Small intestine (tissue), 7 donors: Measurements from ENCODE around the gene WDR7. TPM values are rescaled to one million over a fixed set of nuclear protein-coding genes. Genes with fewer than 3 reads are reported as not detected.

Experiments
- DNase-seq, 2 donors: peaks; one replicate each; pipeline versions ENCODE4 v3.0.0 to v3.0.0-alpha.2; 2013
- FAIRE-seq: peaks from 2 replicates; lab custom pipeline; 2012; peaks lifted over from hg19 to GRCh38; lab: Jason Lieb, UNC
- H3K27ac ChIP-seq, 3 donors: one replicate each; pipeline ENCODE4 v1.5.1; 2013; ENCODE audit warnings: low read length in 2 of 3, mild to moderate bottlenecking in 2 of 3, control low read depth in 1 of 3, inconsistent platforms in 1 of 3, low read depth in 1 of 3, moderate library complexity in 1 of 3
- H3K27me3 ChIP-seq, 3 donors: one replicate each; pipeline ENCODE4 v1.6.1; 2013; ENCODE audit warnings: low read length in 3 of 3, inconsistent platforms in 1 of 3; ENCODE audit not compliant: control insufficient read depth in 3 of 3, insufficient read depth in 3 of 3
- H3K36me3 ChIP-seq, 3 donors: one replicate each; pipeline ENCODE4 v1.6.1; 2013; ENCODE audit warnings: low read length in 3 of 3, inconsistent platforms in 1 of 3, low read depth in 1 of 3, mild to moderate bottlenecking in 1 of 3, moderate library complexity in 1 of 3; ENCODE audit not compliant: control insufficient read depth in 3 of 3, insufficient read depth in 2 of 3
- H3K4me1 ChIP-seq, 3 donors: one replicate each; pipeline ENCODE4 v1.6.1; 2013; ENCODE audit warnings: low read length in 2 of 3, inconsistent platforms in 1 of 3, low read depth in 1 of 3, mild to moderate bottlenecking in 1 of 3, moderate library complexity in 1 of 3; ENCODE audit not compliant: control insufficient read depth in 3 of 3, insufficient read depth in 2 of 3
- H3K4me3 ChIP-seq, 3 donors: one replicate each; pipeline ENCODE4 v1.5.1; 2013; ENCODE audit warnings: low read length in 3 of 3, control low read depth in 1 of 3, inconsistent platforms in 1 of 3, low read depth in 1 of 3, mild to moderate bottlenecking in 1 of 3, moderate library complexity in 1 of 3
- H3K9me3 ChIP-seq, 2 donors: one replicate each; pipeline ENCODE4 v1.6.1; 2013; ENCODE audit warnings: low read depth in 1 of 2, low read length in 1 of 2; ENCODE audit not compliant: control insufficient read depth in 2 of 2, insufficient read depth in 1 of 2
- WGBS, 3 donors: extraction: QIAGEN DNeasy Blood & Tissue Kit; methylation state at CpG; one replicate each; pipeline ENCODE4 v1.1.7; 2013; 5-methylcytosine and 5-hydroxymethylcytosine counted together
- polyA plus RNA-seq, 4 donors: library from polyadenylated mRNA; stranded (reverse) in 3 of 4; unstranded in 1 of 4; fragments of 200-250 nt in 3 of 4; fragments of 120-200 nt in 1 of 4; gene quantifications; one replicate each; pipeline versions ENCODE4 v1.2.1 to v1.2.3, GENCODE V29; 2013
- donor health status: healthy with polysubstance abuse.
- donor health status: control.
- donor health status: control.
- donor health status: Bipolar disorder and iron deficiency.
- donor health status: healthy.

Gene WDR7
- polyA plus RNA-seq, 4 donors, result 3.1 to 7.8 (median 4.9) TPM

- Histone ChIP-seq H3K9me3 (no peaks in the 10 kb centered on the region), H3K4me3 (no peak overlapping the region), H3K27me3 (no peaks in the 10 kb centered on the region), H3K4me1 (no peaks in the 10 kb centered on the region), H3K36me3 (no peaks in the 10 kb centered on the region), H3K27ac (no peak overlapping the region)
- DNase-seq (no peak), FAIRE-seq (no peak)
- WGBS, 3 donors, result 68 to 95% (median 90%) methylated on average over 1 of the region's 1 CpG
These were observed 240.7 kb downstream of the WDR7 start for GRCh38 chr18:56891870-56892269.

- Histone ChIP-seq H3K27ac (no peak overlapping the region), H3K9me3 (no peaks in the 10 kb centered on the region), H3K36me3 (no peaks in the 10 kb centered on the region), H3K4me1 (no peaks in the 10 kb centered on the region), H3K4me3 (no peak overlapping the region), H3K27me3 (no peaks in the 10 kb centered on the region)
- WGBS, 3 donors, result 47 to 51% (median 49%) methylated on average over 2 of the region's 2 CpGs
- DNase-seq (no peak), FAIRE-seq (no peak)
These were observed 246.0 kb downstream of the WDR7 start for GRCh38 chr18:56897122-56897521.

- no peaks in the 10 kb centered on the region for H3K9me3 ChIP-seq
- H3K27ac ChIP-seq, result no peak overlapping the region
- 95 to 98% (median 96%) methylated on average over 1 of the region's 1 CpG for WGBS, 3 donors
- H3K36me3 ChIP-seq, result no peaks in the 10 kb centered on the region
- peaks cover 0 to 3% (median 0%) of the 10 kb centered on the region in 3 donors for H3K4me1 ChIP-seq
- DNase-seq, result no peak
- no peak for FAIRE-seq
- H3K27me3 ChIP-seq, result no peaks in the 10 kb centered on the region
- no peak overlapping the region for H3K4me3 ChIP-seq
These were observed 248.5 kb downstream of the WDR7 start for GRCh38 chr18:56899660-56900059.

GRCh38 chr18:56900195-56901094 lies 249.3 kb downstream of the WDR7 start:
- no peak overlapping the region for H3K27ac ChIP-seq
- H3K27me3 ChIP-seq, result no peaks in the 10 kb centered on the region
- H3K4me3 ChIP-seq, result no peak overlapping the region
- 86 to 87% (median 86%) methylated on average over 7 of the region's 7 CpGs for WGBS, 3 donors
- no peaks in the 10 kb centered on the region for H3K9me3 ChIP-seq
- DNase-seq (no peak), FAIRE-seq (no peak)
- peaks cover 0 to 3% (median 0%) of the 10 kb centered on the region in 3 donors for H3K4me1 ChIP-seq
- H3K36me3 ChIP-seq, result no peaks in the 10 kb centered on the region

GRCh38 chr18:56901919-56902318 lies 250.8 kb downstream of the WDR7 start:
- Histone ChIP-seq H3K4me3 (no peak overlapping the region), H3K4me1 (peaks cover 0 to 3% (median 0%) of the 10 kb centered on the region in 3 donors), H3K9me3 (no peaks in the 10 kb centered on the region), H3K27ac (no peak overlapping the region), H3K27me3 (no peaks in the 10 kb centered on the region), H3K36me3 (no peaks in the 10 kb centered on the region)
- FAIRE-seq, result no peak
- DNase-seq, result no peak
- 73 to 96% (median 91%) methylated on average over 2 of the region's 2 CpGs for WGBS, 3 donors

GRCh38 chr18:56902653-56903052 lies 251.5 kb downstream of the WDR7 start:
- no peaks in the 10 kb centered on the region for H3K27me3 ChIP-seq
- no peaks in the 10 kb centered on the region for H3K9me3 ChIP-seq
- H3K36me3 ChIP-seq, result no peaks in the 10 kb centered on the region
- H3K4me1 ChIP-seq, result peaks cover 0 to 3% (median 0%) of the 10 kb centered on the region in 3 donors
- 20 to 62% (median 37%) methylated on average over 3 of the region's 3 CpGs for WGBS, 3 donors
- no peak overlapping the region for H3K4me3 ChIP-seq
- FAIRE-seq (peak; percentile 10), DNase-seq (peak; percentile 69 to 71)
- peak overlapping the region in 2 of 3 donors; percentile 4 to 38 for H3K27ac ChIP-seq

- 74 to 89% (median 85%) methylated on average over 2 of the region's 2 CpGs for WGBS, 3 donors
- no peaks in the 10 kb centered on the region for H3K27me3 ChIP-seq
- DNase-seq (no peak), FAIRE-seq (no peak)
- H3K9me3 ChIP-seq, result no peaks in the 10 kb centered on the region
- peaks cover 0 to 3% (median 0%) of the 10 kb centered on the region in 3 donors for H3K4me1 ChIP-seq
- no peak overlapping the region for H3K27ac ChIP-seq
- no peak overlapping the region for H3K4me3 ChIP-seq
- H3K36me3 ChIP-seq, result no peaks in the 10 kb centered on the region
These were observed 252.5 kb downstream of the WDR7 start for GRCh38 chr18:56903686-56904085.

- FAIRE-seq, result no peak
- no peak for DNase-seq
- Histone ChIP-seq H3K27ac (no peak overlapping the region), H3K9me3 (no peaks in the 10 kb centered on the region), H3K27me3 (no peaks in the 10 kb centered on the region), H3K36me3 (no peaks in the 10 kb centered on the region), H3K4me1 (peaks cover 0 to 4% (median 0%) of the 10 kb centered on the region in 3 donors), H3K4me3 (no peak overlapping the region)
- WGBS, 3 donors, result 94 to 99% (median 94%) methylated on average over 4 of the region's 4 CpGs
These were observed 256.6 kb downstream of the WDR7 start for GRCh38 chr18:56907771-56908170.
